Kidney (tissue), 14 donors: ENCODE data around the gene BRD3OS. TPM values are rescaled to one million over a fixed set of nuclear protein-coding genes. Genes with fewer than 3 reads are reported as not detected.
A peak's percentile ranks its signal among the peaks of the same experiment; 100 is the strongest.

Experiments
- DNase-seq, 5 donors: peaks; one replicate each; pipeline ENCODE4 v3.0.0-alpha.2; 2013 to 2020
- FAIRE-seq: peaks from 2 replicates; lab custom pipeline; 2012; peaks lifted over from hg19 to GRCh38; lab: Jason Lieb, UNC
- H3K27ac ChIP-seq, 2 donors: one replicate each; pipeline ENCODE4 v1.7.0; 2013; ENCODE audit warnings: low read depth in 2 of 2, low read length in 2 of 2, inconsistent platforms in 1 of 2
- H3K27me3 ChIP-seq: one replicate; pipeline ENCODE4 v1.7.1; 2013; ENCODE audit warnings: low read length, inconsistent platforms; ENCODE audit not compliant: control insufficient read depth, insufficient read depth
- H3K36me3 ChIP-seq, 3 donors: one replicate each; pipeline versions ENCODE4 v1.7.0 to v1.7.1; 2013; ENCODE audit warnings: low read length in 3 of 3, control low read depth in 1 of 3, inconsistent platforms in 1 of 3; ENCODE audit not compliant: insufficient read depth in 3 of 3, control insufficient read depth in 2 of 3
- H3K4me1 ChIP-seq, 3 donors: one replicate each; pipeline versions ENCODE4 v1.7.0 to v1.7.1; 2013; ENCODE audit warnings: low read length in 3 of 3, inconsistent platforms in 1 of 3, low read depth in 1 of 3; ENCODE audit not compliant: control insufficient read depth in 2 of 3, insufficient read depth in 2 of 3
- H3K4me3 ChIP-seq, 3 donors: one replicate each; pipeline versions ENCODE4 v1.7.0 to v1.8.1; 2013; ENCODE audit warnings: low read length in 3 of 3, control low read depth in 1 of 3, inconsistent platforms in 1 of 3
- H3K9ac ChIP-seq, 3 donors: one replicate each; pipeline versions ENCODE4 v1.7.0 to v1.7.1; 2013; ENCODE audit warnings: low read length in 3 of 3, control low read depth in 1 of 3, inconsistent platforms in 1 of 3
- H3K9me3 ChIP-seq, 3 donors: one replicate each; pipeline versions ENCODE4 v1.7.0 to v1.7.1; 2013; ENCODE audit warnings: low read length in 3 of 3, control low read depth in 1 of 3, inconsistent platforms in 1 of 3; ENCODE audit not compliant: control insufficient read depth in 2 of 3, insufficient read depth in 1 of 3
- CTCF ChIP-seq: IDR thresholded peaks from 3 replicates; pipeline ENCODE4 v1.5.1; 2012; ENCODE audit warnings: mild to moderate bottlenecking, moderate library complexity, borderline replicate concordance; ENCODE audit not compliant: insufficient read depth; ENCODE audit errors: extremely low read depth
- intact Hi-C: fragments of 100-400 bp; cut with DNase I; formaldehyde crosslinking; loops from one replicate; pipeline ENCODE4 v1.11.1; 2022
- polyA plus RNA-seq: library from polyadenylated mRNA; stranded (reverse); fragments of 350-450 nt; fragmentation: Illumina TruSeq; extraction: RNeasy Lipid Tissue Mini Kit (QIAGEN cat#74804); gene quantifications from one replicate; pipeline ENCODE4 v1.2.3, GENCODE V29; 2014; ENCODE audit warnings: low read depth, low replicate concordance; ENCODE audit not compliant: insufficient read depth
- total RNA-seq: library from RNA; stranded (reverse); fragmentation: NEBNext Ultra II Directional; extraction: Animal tissue kit (Norgen Biotek cat#: 25700); gene quantifications from one replicate; pipeline ENCODE4 v1.2.1, GENCODE V29; 2021
- donor health status: control.
- donor health status: control.
- donor health status: control.
- donor health status: control.
- donor health status: control.
- donor health status: DM: yes; HTN: yes; CAD: no.
- donor health status: Normal renal cell carcinoma (clear cell type).

BRD3OS gene
- total and polyA plus RNA-seq, 2 donors from 2014 or later, result 16.5 to 24.4 TPM

- peak overlapping the region; percentile 77 to 79 for H3K27ac ChIP-seq
- DNase-seq (peak in 3 of 5 donors; percentile 8 to 94 (median 44)), FAIRE-seq (no peak)
- peak overlapping the region in 1 of 3 donors; percentile 34 for H3K9ac ChIP-seq
- no peak overlapping the region for H3K4me3 ChIP-seq
- TF ChIP-seq CTCF, result no peak
- intact Hi-C loops, result no loop called here
- H3K9me3 ChIP-seq, result no peaks in the 10 kb centered on the region
- H3K27me3 ChIP-seq, result no peaks in the 10 kb centered on the region
- H3K4me1 ChIP-seq, result peaks cover 0 to 35% (median 25%) of the 10 kb centered on the region in 3 donors
- H3K36me3 ChIP-seq, result peaks cover 0 to 9% (median 7%) of the 10 kb centered on the region in 3 donors
Observed at GRCh38 chr9:134055981-134056461, 30.7 kb downstream of the BRD3OS start.

GRCh38 chr9:134056483-134057306 is 31.4 kb downstream of the BRD3OS start:
- H3K27ac ChIP-seq, result peak overlapping the region; percentile 55 to 77
- FAIRE-seq (no peak), DNase-seq (peak in 3 of 5 donors; percentile 8 to 72 (median 42))
- intact Hi-C loops, result no loop called here
- no peak for TF ChIP-seq CTCF
- peaks cover 0 to 9% (median 5%) of the 10 kb centered on the region in 3 donors for H3K36me3 ChIP-seq
- peaks cover 0 to 41% (median 29%) of the 10 kb centered on the region in 3 donors for H3K4me1 ChIP-seq
- no peak overlapping the region for H3K4me3 ChIP-seq
- H3K27me3 ChIP-seq, result no peaks in the 10 kb centered on the region
- H3K9me3 ChIP-seq, result no peaks in the 10 kb centered on the region
- no peak overlapping the region for H3K9ac ChIP-seq

GRCh38 chr9:134057307-134057657 is 32.0 kb downstream of the BRD3OS start:
- H3K27me3 ChIP-seq, result no peaks in the 10 kb centered on the region
- FAIRE-seq (no peak), DNase-seq (peak in 1 of 5 donors; percentile 30)
- no peak overlapping the region for H3K4me3 ChIP-seq
- H3K36me3 ChIP-seq, result peaks cover 0 to 9% (median 5%) of the 10 kb centered on the region in 3 donors
- H3K9me3 ChIP-seq, result no peaks in the 10 kb centered on the region
- intact Hi-C loops, result no loop called here
- H3K4me1 ChIP-seq, result peaks cover 0 to 45% (median 29%) of the 10 kb centered on the region in 3 donors
- no peak overlapping the region for H3K9ac ChIP-seq
- TF ChIP-seq CTCF, result no peak
- no peak overlapping the region for H3K27ac ChIP-seq
